GM18517 (cell line): ENCODE measurements around the gene GPR27.

Source experiments
- ATAC-seq: cut with Tn5 transposase; IDR thresholded peaks from one replicate; pipeline ENCODE4 v1.9.1; 2021; ENCODE audit warnings: mild to moderate bottlenecking, moderate library complexity; ENCODE audit not compliant: unreplicated experiment

Gene GPR27

GRCh38 chr3:71728632-71729342 lies 24.9 kb upstream of the GPR27 start:
- ATAC-seq, result no peak

- no peak for ATAC-seq
These were observed 21.0 kb upstream of the GPR27 start for GRCh38 chr3:71732637-71733036.

DNA sequence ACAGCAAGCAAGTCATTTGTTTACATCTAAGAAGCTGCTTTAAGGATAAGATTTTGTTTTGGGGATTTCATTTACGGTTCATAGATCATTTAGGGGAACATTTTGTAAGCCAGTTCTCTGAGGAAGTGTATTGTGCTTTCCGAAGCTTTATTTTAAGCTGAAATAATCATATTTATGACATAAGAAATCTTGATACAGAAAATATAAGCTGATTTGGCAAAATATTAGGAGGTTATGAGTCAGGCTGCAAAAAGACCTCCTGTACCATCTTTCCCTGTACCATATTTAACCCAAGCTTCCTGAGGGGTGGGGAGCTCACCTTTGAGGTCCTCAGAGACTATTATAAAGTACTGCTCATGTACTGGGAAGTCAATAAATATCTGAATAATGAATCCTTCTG lies 20.3 kb upstream of the GPR27 start:
- no peak for ATAC-seq

DNA sequence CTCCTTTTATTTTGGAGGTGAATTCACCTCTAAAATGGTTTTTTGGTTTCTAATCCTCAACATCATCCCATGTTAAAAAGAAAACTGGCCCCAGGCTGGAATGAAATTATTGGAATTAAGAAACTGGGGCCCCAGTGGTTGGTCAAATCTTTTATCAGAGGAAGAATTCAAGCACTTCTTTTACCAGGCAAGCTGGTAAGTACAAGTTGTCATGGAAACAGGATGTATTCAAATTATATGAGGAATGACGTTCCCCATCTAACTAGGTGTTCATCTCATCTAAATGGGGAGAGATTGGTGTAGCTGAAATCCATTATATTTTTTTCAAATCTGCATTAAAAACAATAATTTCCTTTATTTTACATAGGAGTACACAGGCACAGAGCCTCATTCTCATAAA lies 18.8 kb upstream of the GPR27 start:
- no peak for ATAC-seq

GRCh38 chr3:71742621-71743020 lies 11.0 kb upstream of the GPR27 start:
- ATAC-seq, result no peak

DNA sequence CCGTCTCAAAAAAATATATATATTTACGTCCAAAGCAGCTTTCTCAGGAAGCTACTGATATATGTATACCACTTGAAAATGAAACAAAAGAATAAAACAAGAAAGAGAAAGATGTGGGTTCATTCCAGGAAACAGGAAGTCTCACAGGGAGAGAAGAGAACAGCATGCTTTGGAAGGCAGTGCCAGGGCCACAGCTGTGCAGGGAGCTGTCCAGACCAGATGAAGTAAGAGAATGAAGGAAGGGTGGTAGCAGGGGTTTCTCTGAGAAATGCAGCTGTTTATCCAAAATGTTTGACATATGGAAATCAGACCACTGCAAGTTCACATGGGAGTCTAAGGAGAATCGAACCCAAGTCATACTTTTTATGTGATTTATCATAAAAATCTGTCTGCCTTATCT lies 8.9 kb upstream of the GPR27 start:
- no peak for ATAC-seq

- ATAC-seq, result no peak
These were observed 2.1 kb upstream of the GPR27 start for GRCh38 chr3:71751602-71752001.

GRCh38 chr3:71752831-71753700 lies 589 bp upstream of the GPR27 start:
- ATAC-seq, result no peak

GRCh38 chr3:71754610-71755253 lies 1.1 kb downstream of the GPR27 start:
- no peak for ATAC-seq

DNA sequence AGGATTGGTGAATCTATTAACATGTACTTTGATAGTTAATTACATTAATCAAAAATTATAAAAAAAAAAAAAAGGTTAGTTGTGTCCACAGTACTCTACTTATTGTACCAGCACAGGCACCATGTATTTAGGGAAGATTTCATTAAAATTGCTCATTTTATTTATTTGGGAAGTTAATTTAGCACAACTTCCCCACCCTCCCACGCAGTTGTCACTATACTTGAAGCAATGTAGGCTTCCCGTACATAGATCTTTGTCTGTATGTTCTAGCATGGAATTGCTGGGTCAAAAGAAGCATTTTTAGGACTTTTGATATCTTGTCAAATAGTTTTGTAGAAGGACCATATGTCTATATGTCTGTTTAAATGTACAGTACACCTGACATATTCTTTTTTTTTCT lies 4.4 kb downstream of the GPR27 start:
- ATAC-seq, result no peak

DNA sequence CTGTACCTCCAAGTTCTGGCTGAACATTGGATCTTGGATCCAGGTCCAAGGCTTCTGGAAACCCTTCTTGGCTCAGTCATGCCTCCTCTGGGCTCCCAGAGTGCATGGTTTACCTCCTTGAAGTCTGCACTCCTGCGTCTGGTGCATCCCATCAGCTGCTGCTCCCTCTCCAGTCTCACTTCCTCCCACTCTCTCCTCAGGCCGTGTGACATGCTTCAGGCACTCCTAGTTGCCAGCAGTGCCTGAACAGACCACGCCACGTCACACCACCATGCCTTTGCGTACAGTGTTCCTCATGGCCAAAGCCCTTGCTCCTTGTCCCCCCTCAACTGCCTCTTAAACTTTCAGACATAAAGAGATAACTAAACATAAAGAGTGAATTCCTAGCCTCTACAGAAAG lies 5.7 kb downstream of the GPR27 start:
- ATAC-seq, result no peak

- ATAC-seq, result no peak
These were observed 6.5 kb downstream of the GPR27 start for GRCh38 chr3:71760140-71760539.

DNA sequence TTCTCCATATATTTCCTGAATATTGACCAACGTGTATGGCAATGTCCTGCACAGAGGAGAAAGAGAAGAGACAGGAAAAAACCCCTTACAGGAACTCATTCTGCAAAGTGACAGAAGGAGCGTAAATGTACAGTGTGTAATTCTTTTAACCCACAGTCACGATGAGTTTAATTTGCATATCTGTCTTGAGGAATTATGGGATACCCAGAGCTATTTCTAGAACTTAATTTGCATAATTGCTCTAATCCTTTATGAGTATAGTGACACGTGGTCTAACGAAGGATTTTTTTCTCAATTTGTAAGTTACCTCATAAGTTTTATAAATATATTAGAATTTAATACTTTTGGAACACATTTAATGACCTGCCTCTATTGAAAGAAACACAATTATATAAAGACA lies 9.8 kb downstream of the GPR27 start:
- no peak for ATAC-seq

DNA sequence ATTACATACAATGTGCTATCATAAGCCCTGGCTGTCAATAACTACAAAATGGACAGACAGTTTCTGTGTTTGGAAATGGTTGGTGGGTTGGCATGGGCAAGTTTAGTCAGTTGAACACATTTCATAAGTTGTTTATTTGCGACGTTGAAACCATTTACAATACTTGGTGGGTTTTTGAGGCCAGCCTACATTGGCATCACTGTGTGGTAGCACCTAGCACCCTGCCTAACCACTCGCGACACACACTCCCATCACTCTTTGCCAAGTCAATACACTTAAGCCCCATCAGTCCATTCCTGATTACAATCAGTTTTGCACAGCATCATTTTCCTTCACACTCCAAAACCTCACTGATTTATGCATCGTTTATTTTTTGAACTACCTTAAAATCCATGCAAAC lies 17.5 kb downstream of the GPR27 start:
- ATAC-seq, result no peak

DNA sequence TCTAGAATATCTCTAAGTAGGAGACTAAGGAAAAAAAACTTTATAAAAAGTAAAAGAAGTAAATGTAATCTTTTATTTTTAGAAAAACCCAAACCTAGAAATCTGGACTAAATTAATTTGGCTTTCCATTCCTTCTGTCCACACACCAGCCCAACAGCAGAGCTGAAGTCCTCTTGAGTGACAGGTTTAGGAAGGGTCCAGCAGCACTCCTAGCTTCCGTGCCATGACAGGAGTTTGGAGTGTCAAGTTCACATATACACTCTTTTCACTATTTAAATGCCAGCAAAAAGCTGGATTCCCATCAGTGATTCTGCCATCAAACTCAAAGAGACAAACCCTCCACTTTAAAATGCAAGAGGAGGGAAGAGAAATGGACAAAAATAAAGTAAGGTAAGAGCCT lies 18.2 kb downstream of the GPR27 start:
- ATAC-seq, result no peak

DNA sequence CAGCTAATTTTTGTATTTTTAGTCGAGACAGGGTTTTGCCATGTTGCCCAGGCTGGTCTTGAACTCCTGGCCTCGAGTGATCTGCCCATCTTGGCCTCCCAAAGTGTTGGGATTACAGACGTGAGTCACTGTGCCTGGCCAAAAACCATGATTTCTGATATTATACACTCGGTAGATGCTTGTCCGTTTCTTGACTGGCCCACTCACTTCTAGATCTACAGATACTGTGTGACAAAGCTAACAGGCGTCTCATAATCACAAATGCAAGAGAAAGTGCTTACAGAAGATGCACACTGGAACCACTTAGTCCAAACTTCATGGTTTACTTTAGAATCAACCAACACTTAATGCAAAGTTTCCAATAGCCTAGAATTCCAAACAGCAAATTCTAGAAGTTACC lies 22.9 kb downstream of the GPR27 start:
- no peak for ATAC-seq

DNA sequence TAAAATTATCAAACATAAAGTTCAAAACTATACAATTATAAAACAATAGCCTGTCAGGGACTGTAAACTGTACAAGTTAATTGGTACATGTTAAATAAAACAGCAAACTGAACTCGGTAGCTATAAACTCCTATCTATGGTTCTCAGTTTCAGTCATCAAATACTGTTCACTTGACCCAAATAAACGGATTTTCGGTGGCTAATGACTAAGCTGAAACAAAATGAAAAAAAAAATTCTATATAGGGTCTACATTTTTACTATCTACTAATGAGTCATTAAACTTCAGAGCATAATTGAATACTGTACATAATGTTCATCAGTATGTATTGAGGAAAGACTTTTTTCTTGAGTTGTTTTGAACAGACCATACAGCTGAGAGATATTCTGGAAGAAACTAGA lies 24.7 kb downstream of the GPR27 start:
- no peak for ATAC-seq

- ATAC-seq, result no peak
These were observed 26.2 kb downstream of the GPR27 start for GRCh38 chr3:71779674-71780377.

GRCh38 chr3:71780430-71780829 lies 26.8 kb downstream of the GPR27 start:
- ATAC-seq, result no peak

DNA sequence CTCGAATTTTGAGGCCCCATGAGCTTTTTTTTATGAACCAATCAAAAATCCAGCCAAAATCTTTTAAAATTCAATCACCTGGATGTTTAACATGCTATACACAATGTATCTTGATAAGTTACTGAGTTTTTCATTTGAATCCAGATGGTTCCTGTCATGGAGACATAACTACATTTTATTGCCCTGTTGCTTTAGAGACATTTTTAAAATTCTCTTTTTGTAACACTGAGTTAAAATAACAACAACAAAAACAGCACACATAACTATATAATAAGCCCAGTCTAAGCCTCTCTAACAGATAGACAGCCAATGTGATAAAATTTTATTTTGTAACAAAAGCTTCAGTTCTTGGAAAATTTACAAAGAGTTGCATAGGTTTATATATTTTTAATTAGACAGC lies 29.5 kb downstream of the GPR27 start:
- no peak for ATAC-seq

DNA sequence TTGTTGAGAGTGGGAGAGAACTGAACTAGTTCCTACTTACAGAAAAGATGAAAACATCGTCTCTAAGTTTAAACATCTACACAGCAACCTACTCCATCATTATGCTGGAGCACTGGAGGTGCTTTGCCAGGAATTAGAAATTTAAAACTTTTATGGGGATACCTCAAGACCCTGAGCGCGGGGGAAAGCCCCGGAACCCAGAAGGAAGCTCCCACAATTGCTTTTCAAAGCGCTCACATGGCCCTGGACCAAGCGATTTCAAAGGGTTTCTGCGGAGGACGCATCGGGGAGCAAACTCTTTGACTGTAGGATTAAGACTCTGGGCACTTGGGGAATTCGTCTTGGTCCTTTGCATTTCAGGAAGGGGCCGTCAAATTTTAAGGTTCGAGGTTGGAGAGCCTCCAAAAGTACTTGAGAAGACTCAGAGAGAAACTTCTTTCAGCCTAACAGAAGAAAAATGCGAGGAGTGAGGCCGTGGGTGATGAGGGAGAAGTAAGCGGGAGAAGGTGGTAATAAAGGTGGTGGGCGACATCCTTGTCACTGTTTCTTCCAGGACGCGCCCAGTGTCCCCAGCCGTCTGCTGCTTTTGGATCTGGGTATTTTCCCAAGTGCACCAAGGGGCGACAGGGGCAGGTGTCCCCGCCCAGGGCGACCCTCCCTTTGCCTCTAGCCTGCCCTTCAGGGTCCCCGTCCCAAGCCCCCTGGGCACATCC lies 30.7 kb downstream of the GPR27 start:
- ATAC-seq, result no peak
